SK-N-SH (cell line): ENCODE results near the gene ENTPD7. TPM values are rescaled to one million over a fixed set of nuclear protein-coding genes. Genes with fewer than 3 reads are reported as not detected.
A peak's percentile ranks its signal among the peaks of the same experiment; 100 is the strongest.

ENCODE experiments used
- CHD2 ChIP-seq: fragments of 150-350 bp; IDR thresholded peaks from 2 replicates; pipeline ENCODE4 v1.6.1; 2018; ENCODE audit warnings: low read length; ENCODE audit not compliant: partially characterized antibody
- CTCF ChIP-seq: fragments of 200-600 bp; sonication (generic); IDR thresholded peaks from 2 replicates; pipeline ENCODE4 v1.6.1; 2017; ENCODE audit warnings: antibody characterized with exemption, mild to moderate bottlenecking, moderate library complexity
- ELF1 ChIP-seq: IDR thresholded peaks from 2 replicates; pipeline ENCODE4 v1.4.0; 2012
- EP300 ChIP-seq, 2 experiments: IDR thresholded peaks; 2 replicates each; pipeline versions ENCODE4 v1.4.0 to v1.6.1; 2012; ENCODE audit warnings: borderline replicate concordance in 1 of 2, low read depth in 1 of 2, low read length in 1 of 2
- EZH2phosphoT487 ChIP-seq: fragments of 200-600 bp; sonication (generic); IDR thresholded peaks from 2 replicates; pipeline ENCODE4 v1.6.1; 2017; ENCODE audit warnings: low read depth, mixed run types, mild to moderate bottlenecking, antibody characterized with exemption, moderate library complexity, borderline replicate concordance
- FOSL2 ChIP-seq: IDR thresholded peaks from 2 replicates; pipeline ENCODE4 v1.4.0; 2012; ENCODE audit warnings: low read depth, mild to moderate bottlenecking, moderate library complexity, borderline replicate concordance
- FOXJ3 ChIP-seq: sonication (generic); formaldehyde crosslinking; IDR thresholded peaks from 2 replicates; pipeline ENCODE4 v1.5.1; 2020; ENCODE audit warnings: mild to moderate bottlenecking, missing genetic modification reagents
- FOXM1 ChIP-seq: IDR thresholded peaks from 2 replicates; pipeline ENCODE4 v1.4.0; 2012; ENCODE audit warnings: low read depth, mild to moderate bottlenecking
- GABPA ChIP-seq: IDR thresholded peaks from 2 replicates; pipeline ENCODE4 v1.4.0; 2012; ENCODE audit warnings: low read depth, mild to moderate bottlenecking
- GATA2 ChIP-seq: sonication (generic); formaldehyde crosslinking; IDR thresholded peaks from 2 replicates; pipeline ENCODE4 v1.5.0; 2020; ENCODE audit warnings: mild to moderate bottlenecking, missing genetic modification reagents
- IRF3 ChIP-seq: fragments of 150-350 bp; IDR thresholded peaks from 2 replicates; pipeline ENCODE4 v1.6.1; 2016; ENCODE audit warnings: mild to moderate bottlenecking, low read depth, low read length
- MXI1 ChIP-seq: IDR thresholded peaks from 2 replicates; pipeline ENCODE4 v1.6.1; 2012; ENCODE audit warnings: mild to moderate bottlenecking, low read depth, low read length, improper control_type of control experiment
- POLR2AphosphoS5 ChIP-seq: IDR thresholded peaks from 2 replicates; pipeline ENCODE4 v1.6.1; 2012; ENCODE audit warnings: low read depth, low read length
- RAD21 ChIP-seq: IDR thresholded peaks from 2 replicates; pipeline ENCODE4 v1.6.1; 2012; ENCODE audit warnings: mild to moderate bottlenecking, low read length
- RCOR1 ChIP-seq: fragments of 150-350 bp; IDR thresholded peaks from 2 replicates; pipeline ENCODE4 v1.6.1; 2017; ENCODE audit warnings: antibody characterized with exemption, low read length
- RFX5 ChIP-seq: IDR thresholded peaks from 2 replicates; pipeline ENCODE4 v1.6.1; 2012; ENCODE audit warnings: mild to moderate bottlenecking, improper control_type of control experiment, low read length
- RXRA ChIP-seq: IDR thresholded peaks from 2 replicates; pipeline ENCODE4 v1.4.0; 2012; ENCODE audit warnings: low read depth, mild to moderate bottlenecking, borderline replicate concordance
- SIN3A ChIP-seq: IDR thresholded peaks from 2 replicates; pipeline ENCODE4 v1.6.1; 2012; ENCODE audit warnings: low read depth, mild to moderate bottlenecking, low read length, moderate library complexity, borderline replicate concordance
- SMC3 ChIP-seq: IDR thresholded peaks from 2 replicates; pipeline ENCODE4 v1.6.1; 2012; ENCODE audit warnings: low read depth, low read length, improper control_type of control experiment
- TAF1 ChIP-seq: IDR thresholded peaks from 2 replicates; pipeline ENCODE4 v1.6.1; 2012; ENCODE audit warnings: low read depth, mild to moderate bottlenecking, low read length, moderate library complexity, borderline replicate concordance
- TCF12 ChIP-seq: IDR thresholded peaks from 2 replicates; pipeline ENCODE4 v1.4.0; 2012
- TEAD4 ChIP-seq: IDR thresholded peaks from 2 replicates; pipeline ENCODE4 v1.4.0; 2012; ENCODE audit warnings: mild to moderate bottlenecking, borderline replicate concordance; ENCODE audit not compliant: insufficient read depth
- YY1 ChIP-seq: IDR thresholded peaks from 2 replicates; pipeline ENCODE4 v1.4.0; 2012; ENCODE audit warnings: low read depth, mild to moderate bottlenecking
- polyA plus RNA-seq, 3 experiments: library from polyadenylated mRNA; depleted of rRNA; stranded (reverse); fragments of >200 nt; gene quantifications; 2 replicates each; pipeline ENCODE4 v1.2.3, GENCODE V29; 2012
- TF ChIP-seq, protein P1 (sequence below): IDR thresholded peaks from 2 replicates; pipeline ENCODE4 v1.4.0; 2012; ENCODE audit warnings: low read depth, borderline replicate concordance
- TF ChIP-seq, protein P2 (sequence below): IDR thresholded peaks from 2 replicates; pipeline ENCODE4; 2012
- TF ChIP-seq, protein P3 (sequence below): IDR thresholded peaks from 2 replicates; pipeline ENCODE4 v1.4.0; 2012; ENCODE audit warnings: low read depth

ENTPD7 gene
- polyA plus RNA-seq, 1 of the 3 experiments (the other 2 are of a cell fraction): 3.9 TPM

DNA sequence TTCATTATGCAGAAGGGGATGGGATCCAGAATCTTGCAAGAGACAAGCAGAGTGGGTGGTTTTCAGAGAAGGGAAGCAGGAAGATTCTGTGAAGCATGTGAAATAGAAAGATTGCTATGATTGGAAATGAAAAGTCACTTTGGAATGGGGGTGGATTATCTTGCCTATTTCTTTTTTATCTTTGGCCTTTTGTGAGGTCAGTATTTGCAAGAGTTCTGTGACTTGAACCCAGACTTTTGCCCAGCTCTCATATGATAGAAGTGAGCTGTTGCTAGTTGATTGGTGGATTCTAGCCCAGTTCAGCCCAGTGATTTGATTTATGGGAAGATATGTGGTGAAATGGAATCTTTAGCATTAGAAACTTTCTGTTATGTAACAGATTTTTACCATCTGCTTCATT, 17.1 kb downstream of the ENTPD7 start (continued):
- TF ChIP-seq, protein P1, sequence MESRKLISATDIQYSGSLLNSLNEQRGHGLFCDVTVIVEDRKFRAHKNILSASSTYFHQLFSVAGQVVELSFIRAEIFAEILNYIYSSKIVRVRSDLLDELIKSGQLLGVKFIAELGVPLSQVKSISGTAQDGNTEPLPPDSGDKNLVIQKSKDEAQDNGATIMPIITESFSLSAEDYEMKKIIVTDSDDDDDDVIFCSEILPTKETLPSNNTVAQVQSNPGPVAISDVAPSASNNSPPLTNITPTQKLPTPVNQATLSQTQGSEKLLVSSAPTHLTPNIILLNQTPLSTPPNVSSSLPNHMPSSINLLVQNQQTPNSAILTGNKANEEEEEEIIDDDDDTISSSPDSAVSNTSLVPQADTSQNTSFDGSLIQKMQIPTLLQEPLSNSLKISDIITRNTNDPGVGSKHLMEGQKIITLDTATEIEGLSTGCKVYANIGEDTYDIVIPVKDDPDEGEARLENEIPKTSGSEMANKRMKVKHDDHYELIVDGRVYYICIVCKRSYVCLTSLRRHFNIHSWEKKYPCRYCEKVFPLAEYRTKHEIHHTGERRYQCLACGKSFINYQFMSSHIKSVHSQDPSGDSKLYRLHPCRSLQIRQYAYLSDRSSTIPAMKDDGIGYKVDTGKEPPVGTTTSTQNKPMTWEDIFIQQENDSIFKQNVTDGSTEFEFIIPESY: no peak
- TF ChIP-seq TCF12: peak; percentile 68; the same call in 1 of the 2 replicates
- TF ChIP-seq POLR2AphosphoS5: no peak; the same call in 1 of the 2 replicates
- TF ChIP-seq FOXJ3 (CRISPR knock-in tag): no peak
- TF ChIP-seq ELF1: no peak
- TF ChIP-seq TAF1: no peak
- TF ChIP-seq, protein P2, sequence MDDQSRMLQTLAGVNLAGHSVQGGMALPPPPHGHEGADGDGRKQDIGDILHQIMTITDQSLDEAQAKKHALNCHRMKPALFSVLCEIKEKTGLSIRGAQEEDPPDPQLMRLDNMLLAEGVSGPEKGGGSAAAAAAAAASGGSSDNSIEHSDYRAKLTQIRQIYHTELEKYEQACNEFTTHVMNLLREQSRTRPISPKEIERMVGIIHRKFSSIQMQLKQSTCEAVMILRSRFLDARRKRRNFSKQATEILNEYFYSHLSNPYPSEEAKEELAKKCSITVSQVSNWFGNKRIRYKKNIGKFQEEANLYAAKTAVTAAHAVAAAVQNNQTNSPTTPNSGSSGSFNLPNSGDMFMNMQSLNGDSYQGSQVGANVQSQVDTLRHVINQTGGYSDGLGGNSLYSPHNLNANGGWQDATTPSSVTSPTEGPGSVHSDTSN: peak; percentile 92
- TF ChIP-seq RAD21: no peak
- no peak for TF ChIP-seq SIN3A
- TF ChIP-seq CTCF: no peak
- TF ChIP-seq, protein P3, sequence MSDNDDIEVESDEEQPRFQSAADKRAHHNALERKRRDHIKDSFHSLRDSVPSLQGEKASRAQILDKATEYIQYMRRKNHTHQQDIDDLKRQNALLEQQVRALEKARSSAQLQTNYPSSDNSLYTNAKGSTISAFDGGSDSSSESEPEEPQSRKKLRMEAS: no peak
- no peak for TF ChIP-seq GATA2
- TF ChIP-seq YY1: no peak
- TF ChIP-seq FOXM1: no peak
- no peak for TF ChIP-seq CHD2
- 0 out of 2 replicates have a peak, but pooled peaks have one; percentile 1 for TF ChIP-seq FOSL2
- no peak for TF ChIP-seq IRF3
- no peak for TF ChIP-seq EZH2phosphoT487
- peak; percentile 74 for TF ChIP-seq RXRA
- peak; percentile 45; the same call in 1 of the 2 replicates for TF ChIP-seq TEAD4
- TF ChIP-seq RCOR1: no peak
- no peak for TF ChIP-seq MXI1
- peak in 1 of 2 experiments; percentile 29; a peak in 1 of 4 replicates for TF ChIP-seq EP300 (IDR thresholded peaks at IDR 0.05; ENCODE audit: borderline replicate concordance in 1 of 2, low read depth in 1 of 2, low read length in 1 of 2)
- no peak for TF ChIP-seq GABPA
- no peak for TF ChIP-seq RFX5
- TF ChIP-seq SMC3: no peak
